K562 (cell line): ENCODE measurements around the gene ADNP.

Experiments used
- CTCF ChIP-seq, 3 experiments: IDR thresholded peaks in 2 of 3; conservative IDR thresholded peaks in 1 of 3; 2 replicates each; pipeline ENCODE4 v1.5.1; 2011 to 2012; ENCODE audit warnings: low read length in 3 of 3, mild to moderate bottlenecking in 3 of 3, control low read depth in 2 of 3, improper control_type of control experiment in 1 of 3, inconsistent platforms in 1 of 3, low read depth in 1 of 3, mixed read lengths in 1 of 3, moderate library complexity in 1 of 3; ENCODE audit not compliant: insufficient read depth in 2 of 3
- E2F1 ChIP-seq: sonication (generic); formaldehyde crosslinking; IDR thresholded peaks from 2 replicates; pipeline ENCODE4 v1.8.1; 2023; ENCODE audit warnings: mild to moderate bottlenecking, missing genetic modification reagents, moderate library complexity
- RCOR1 ChIP-seq, 2 experiments: IDR thresholded peaks; 2 replicates each; pipeline ENCODE4 v1.6.1; 2012; ENCODE audit warnings: low read depth in 2 of 2, low read length in 2 of 2, borderline replicate concordance in 1 of 2, improper control_type of control experiment in 1 of 2

GRCh38 chr20:50900261-50900660 lies 31.0 kb downstream of the ADNP start:
- TF ChIP-seq E2F1 (CRISPR knock-in tag) (no peak), RCOR1 (IDR thresholded peaks at IDR 0.05; ENCODE audit: borderline replicate concordance in 1 of 2, low read depth in 2 of 2, low read length in 2 of 2) (no peak), CTCF (IDR thresholded peaks at IDR 0.05 in 2 of 3, conservative IDR thresholded peaks at IDR 0.05 in 1 of 3; ENCODE audit: insufficient read depth in 2 of 3, low read depth in 1 of 3, low read length in 3 of 3) (no peak)
